ENCODE measurements around the gene SGCD. TPM values are rescaled to one million over a fixed set of nuclear protein-coding genes. Genes with fewer than 3 reads are reported as not detected.
A peak's percentile ranks its signal among the peaks of the same experiment; 100 is the strongest.

The SGCD gene
- total and polyA plus RNA-seq, 8 donors = 10.4 to 15.8 (median 12.5) TPM

DNA sequence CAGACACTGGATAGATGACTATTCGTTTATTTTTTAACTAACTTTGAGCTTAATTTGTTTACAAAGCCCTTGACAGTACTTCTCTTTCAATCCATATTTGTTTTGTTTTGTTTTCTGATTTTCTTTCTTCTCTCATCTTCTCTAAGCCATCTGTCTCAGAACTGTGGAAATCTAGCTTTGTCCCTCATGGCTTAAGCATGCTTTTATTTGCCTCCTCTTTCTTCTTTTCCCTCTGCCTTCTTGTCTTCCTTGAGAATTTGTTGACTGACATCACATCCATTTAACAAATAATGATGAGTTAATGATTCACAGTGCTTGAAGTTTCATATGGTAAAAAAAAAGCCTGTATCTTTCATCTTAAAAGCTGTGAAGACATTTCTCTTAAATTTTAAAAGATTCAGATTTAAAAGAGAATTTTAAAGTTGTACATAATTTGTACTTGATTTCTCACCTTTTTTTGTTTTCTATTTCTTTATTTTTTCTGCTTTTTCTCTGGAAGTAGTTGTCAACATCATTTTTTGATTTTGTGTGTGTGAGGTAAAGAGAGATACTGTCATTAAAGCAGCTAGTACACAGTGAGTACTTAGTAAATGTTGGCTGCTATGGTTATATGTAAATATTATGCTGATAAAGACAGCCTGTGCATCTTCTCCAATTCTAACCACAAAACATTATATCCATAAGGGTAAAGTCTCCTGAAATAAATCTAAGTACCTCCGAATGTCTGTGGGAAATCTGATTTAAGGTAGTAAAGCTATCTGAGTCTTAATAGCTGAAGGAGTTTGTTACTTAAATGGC is 13.9 kb upstream of the SGCD start:
- H3K27ac ChIP-seq = no peak overlapping the region
- H3K4me1 ChIP-seq = no peaks in the 10 kb centered on the region
- intact Hi-C loops (cut with DNase I) = no loop called here
- no peak overlapping the region for H3K4me3 ChIP-seq
- ATAC-seq (no peak), DNase-seq (no peak)
- no peaks in the 10 kb centered on the region for H3K27me3 ChIP-seq
- TF ChIP-seq, protein P1, sequence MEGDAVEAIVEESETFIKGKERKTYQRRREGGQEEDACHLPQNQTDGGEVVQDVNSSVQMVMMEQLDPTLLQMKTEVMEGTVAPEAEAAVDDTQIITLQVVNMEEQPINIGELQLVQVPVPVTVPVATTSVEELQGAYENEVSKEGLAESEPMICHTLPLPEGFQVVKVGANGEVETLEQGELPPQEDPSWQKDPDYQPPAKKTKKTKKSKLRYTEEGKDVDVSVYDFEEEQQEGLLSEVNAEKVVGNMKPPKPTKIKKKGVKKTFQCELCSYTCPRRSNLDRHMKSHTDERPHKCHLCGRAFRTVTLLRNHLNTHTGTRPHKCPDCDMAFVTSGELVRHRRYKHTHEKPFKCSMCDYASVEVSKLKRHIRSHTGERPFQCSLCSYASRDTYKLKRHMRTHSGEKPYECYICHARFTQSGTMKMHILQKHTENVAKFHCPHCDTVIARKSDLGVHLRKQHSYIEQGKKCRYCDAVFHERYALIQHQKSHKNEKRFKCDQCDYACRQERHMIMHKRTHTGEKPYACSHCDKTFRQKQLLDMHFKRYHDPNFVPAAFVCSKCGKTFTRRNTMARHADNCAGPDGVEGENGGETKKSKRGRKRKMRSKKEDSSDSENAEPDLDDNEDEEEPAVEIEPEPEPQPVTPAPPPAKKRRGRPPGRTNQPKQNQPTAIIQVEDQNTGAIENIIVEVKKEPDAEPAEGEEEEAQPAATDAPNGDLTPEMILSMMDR (IDR thresholded peaks at IDR 0.05) = no peak
- no peaks in the 10 kb centered on the region for H3K36me3 ChIP-seq
- H3K9me3 ChIP-seq = peaks cover 0 to 8% of the 10 kb centered on the region in 2 donors

DNA sequence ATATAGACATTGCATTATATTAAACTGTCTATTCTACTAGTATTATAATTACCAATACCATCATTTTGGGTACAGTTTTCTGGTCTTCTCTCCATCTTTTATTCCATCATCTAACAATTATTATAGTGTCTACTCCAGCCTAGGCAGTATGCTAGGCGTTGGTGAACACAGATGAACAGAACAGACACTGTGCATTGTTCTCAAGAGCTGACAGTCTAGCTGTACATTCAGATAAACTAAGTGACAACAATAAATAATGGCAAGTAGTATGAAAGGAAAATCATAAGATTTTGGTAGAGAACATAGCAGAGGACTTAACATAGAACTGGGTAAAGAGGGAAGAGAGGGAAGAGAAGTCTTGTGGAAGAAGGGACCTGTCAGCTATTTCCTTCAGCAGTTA is 12.5 kb upstream of the SGCD start:
- intact Hi-C loops (cut with DNase I) = no loop called here
- no peak overlapping the region for H3K27ac ChIP-seq
- no peaks in the 10 kb centered on the region for H3K27me3 ChIP-seq
- no peaks in the 10 kb centered on the region for H3K4me1 ChIP-seq
- TF ChIP-seq, protein P1 (IDR thresholded peaks at IDR 0.05) = no peak
- H3K36me3 ChIP-seq = no peaks in the 10 kb centered on the region
- no peaks in the 10 kb centered on the region for H3K9me3 ChIP-seq
- DNase-seq = no peak
- ATAC-seq = no peak
- H3K4me3 ChIP-seq = no peak overlapping the region

DNA sequence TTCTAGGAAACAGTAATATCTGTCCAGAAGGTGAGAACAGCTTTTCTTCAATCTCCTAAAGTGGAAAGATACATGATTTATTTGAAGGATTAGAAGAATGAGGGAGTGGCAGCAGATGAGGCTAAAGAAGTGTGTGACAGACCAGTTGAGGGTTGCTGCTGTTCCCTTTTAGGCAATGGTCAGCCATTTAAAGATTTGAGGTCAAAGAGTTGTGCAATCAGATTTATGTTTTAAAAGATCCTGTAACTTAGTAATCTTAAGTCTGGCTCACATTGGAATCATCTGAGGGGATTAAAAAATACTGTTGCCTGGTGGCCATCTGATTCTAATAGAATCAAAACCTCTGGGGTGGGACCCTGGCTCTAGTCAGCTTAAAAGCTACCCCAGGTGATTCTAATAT is 4.3 kb upstream of the SGCD start:
- H3K27me3 ChIP-seq = no peaks in the 10 kb centered on the region
- no peak overlapping the region for H3K4me3 ChIP-seq
- H3K9me3 ChIP-seq = no peaks in the 10 kb centered on the region
- ATAC-seq (no peak), DNase-seq (no peak)
- intact Hi-C loops (cut with DNase I) = no loop called here
- H3K4me1 ChIP-seq = no peaks in the 10 kb centered on the region
- no peaks in the 10 kb centered on the region for H3K36me3 ChIP-seq
- no peak overlapping the region for H3K27ac ChIP-seq
- TF ChIP-seq, protein P1 (IDR thresholded peaks at IDR 0.05) = no peak

DNA sequence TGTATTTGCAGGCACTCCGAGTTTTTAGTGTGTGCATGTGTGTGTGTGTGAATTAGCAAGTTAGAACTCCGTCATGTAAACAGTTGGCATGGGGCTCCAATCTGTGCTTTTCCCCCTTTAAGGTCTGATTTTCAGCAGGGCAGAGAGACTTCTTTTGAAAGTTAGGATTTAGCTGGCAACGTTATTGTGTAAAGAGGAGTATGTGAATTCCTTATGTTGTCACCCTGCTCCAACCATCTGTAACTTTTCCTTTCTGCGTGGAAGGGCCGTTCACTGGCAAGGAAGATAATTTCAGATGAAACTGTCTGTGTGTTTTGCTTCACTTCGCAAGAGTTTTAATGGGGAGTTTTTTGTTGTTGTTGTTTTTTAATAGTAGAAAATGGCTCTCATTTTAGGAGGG is 332 bp downstream of the SGCD start:
- intact Hi-C loops (cut with DNase I) = no loop called here
- Histone ChIP-seq H3K4me3 (peak overlapping the region; percentile 3 to 23), H3K4me1 (no peaks in the 10 kb centered on the region), H3K27ac (peak overlapping the region in 1 of 2 donors; percentile 71), H3K9me3 (no peaks in the 10 kb centered on the region), H3K36me3 (no peaks in the 10 kb centered on the region), H3K27me3 (no peaks in the 10 kb centered on the region)
- DNase-seq (no peak), ATAC-seq (no peak)
- TF ChIP-seq, protein P1 (IDR thresholded peaks at IDR 0.05) = no peak

DNA sequence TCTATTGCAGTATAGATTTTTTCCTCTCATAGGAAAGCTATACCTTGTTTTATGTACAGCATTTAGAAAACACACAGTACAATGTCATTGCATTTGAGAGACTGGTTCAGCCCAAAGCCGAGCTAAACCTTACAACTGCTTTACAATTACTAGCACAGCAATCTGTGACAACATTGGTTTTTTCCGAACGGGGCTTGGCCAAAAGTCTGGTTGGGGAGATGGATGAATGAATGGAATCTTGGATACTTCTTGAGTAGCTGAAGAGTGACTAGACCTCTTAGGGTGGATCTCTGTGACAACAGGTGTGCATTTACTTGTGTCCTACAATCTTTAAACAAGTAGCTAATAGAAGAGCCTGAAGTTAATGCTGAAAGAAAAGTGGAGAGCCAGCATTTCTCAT is 1.2 kb downstream of the SGCD start:
- H3K9me3 ChIP-seq = no peaks in the 10 kb centered on the region
- no peak for ATAC-seq
- H3K27ac ChIP-seq = peak overlapping the region in 1 of 2 donors; percentile 17
- H3K4me3 ChIP-seq = peak overlapping the region; percentile 3 to 23
- H3K4me1 ChIP-seq = no peaks in the 10 kb centered on the region
- TF ChIP-seq, protein P1 (IDR thresholded peaks at IDR 0.05) = no peak
- intact Hi-C loops (cut with DNase I) = no loop called here
- no peak for DNase-seq
- H3K27me3 ChIP-seq = no peaks in the 10 kb centered on the region
- H3K36me3 ChIP-seq = no peaks in the 10 kb centered on the region
